Brain pericyte (primary cell): Measurements from ENCODE around the gene G2E3.
"Not testable (repeated sequence)": the region's sequence is repeated elsewhere in the genome, so short reads cannot be mapped to it uniquely, and the experiment has no call there.

Experiments
- DNase-seq: peaks from one replicate; pipeline ENCODE4 v3.0.0-alpha.2; 2012; ENCODE audit warnings: low read depth, low spot score

Gene G2E3

GRCh38 chr14:30558675-30559555, at the start of gene G2E3:
TSS of gene G2E3 (plus strand) at chr14:30559158. CDS start at chr14:30581080, 21,922 bp downstream.
- peak; percentile 38 for DNase-seq

- no peak for DNase-seq
These were observed 41.2 kb upstream of the G2E3 start for GRCh38 chr14:30517737-30518136.

DNA sequence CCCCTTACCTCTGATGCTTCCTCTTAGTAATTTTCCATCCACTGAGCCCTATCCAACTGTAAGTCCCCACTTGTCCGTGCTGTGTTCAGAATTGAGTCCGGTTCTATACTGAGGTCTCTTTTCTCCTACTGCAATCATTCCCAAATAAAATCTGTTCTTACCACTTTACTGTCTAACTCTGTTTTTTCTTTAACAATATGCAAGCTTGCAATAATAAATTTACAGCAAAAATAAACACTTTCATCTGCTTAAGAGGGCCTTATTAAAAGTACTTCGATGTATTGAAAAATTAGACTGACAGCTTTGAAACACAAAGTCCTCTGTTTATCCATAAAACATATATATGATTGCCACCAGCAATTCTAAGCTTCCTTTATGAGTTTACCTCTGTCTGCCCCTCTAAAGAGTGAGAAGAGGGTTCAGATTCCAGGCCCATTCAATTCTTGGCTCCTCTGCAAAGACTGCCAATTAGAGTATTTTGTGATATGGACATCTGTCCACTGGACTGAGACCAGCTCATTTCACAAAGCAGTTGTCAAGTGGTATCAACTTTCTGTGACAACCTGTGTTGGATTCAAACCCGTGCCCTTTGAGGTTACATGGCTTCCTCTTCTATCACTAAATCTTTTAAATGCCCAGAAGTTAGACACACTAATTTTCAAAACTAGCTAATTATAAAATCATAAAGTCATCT, 39.9 kb upstream of the G2E3 start:
- DNase-seq = no peak

GRCh38 chr14:30519961-30520360, 39.0 kb upstream of the G2E3 start:
- no peak for DNase-seq

DNA sequence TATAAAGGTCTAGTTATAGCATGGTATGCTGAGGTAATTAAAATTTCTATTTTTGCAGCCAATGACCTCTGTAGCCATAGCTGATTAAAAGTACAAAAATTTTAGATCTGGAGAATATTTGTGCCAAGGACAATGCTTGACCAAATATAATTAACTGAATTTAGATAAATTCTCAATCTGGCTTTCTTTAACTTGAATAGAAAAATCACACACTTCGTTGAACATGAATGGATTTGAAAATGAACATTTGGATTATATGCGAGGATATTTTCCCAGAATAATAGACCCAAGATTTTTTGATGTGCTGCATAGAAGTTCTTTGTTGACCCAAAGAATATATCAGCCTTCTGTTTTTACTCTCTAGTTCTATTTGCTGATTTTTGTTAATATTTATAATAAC, 38.4 kb upstream of the G2E3 start:
- DNase-seq = no peak

GRCh38 chr14:30521899-30522736, 36.8 kb upstream of the G2E3 start:
- DNase-seq = peak; percentile 1

DNA sequence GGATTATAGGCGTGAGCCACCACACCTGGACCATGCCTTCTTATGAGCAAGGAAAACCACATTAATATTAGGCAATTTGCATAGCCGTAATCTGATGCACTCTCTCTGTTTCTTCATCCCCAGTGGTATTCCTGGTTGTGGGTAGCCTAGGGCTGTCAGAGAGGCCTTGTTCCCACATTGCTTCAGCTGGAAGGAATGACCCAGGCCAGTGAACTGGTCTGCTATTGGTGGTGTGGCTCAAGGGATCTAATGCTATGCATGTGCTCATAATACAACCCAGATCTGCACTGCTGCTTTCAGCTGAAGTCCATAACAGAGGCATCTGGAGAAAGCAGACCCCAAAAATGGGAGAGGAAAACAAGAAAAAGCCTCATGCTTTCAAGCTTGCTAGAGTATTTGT, 33.1 kb upstream of the G2E3 start:
- DNase-seq = no peak

- DNase-seq = no peak
These were observed 31.8 kb upstream of the G2E3 start for GRCh38 chr14:30527196-30527595.

GRCh38 chr14:30528119-30528518, 30.8 kb upstream of the G2E3 start:
- DNase-seq = no peak

- no peak for DNase-seq
These were observed 29.9 kb upstream of the G2E3 start for GRCh38 chr14:30528778-30529642.

DNA sequence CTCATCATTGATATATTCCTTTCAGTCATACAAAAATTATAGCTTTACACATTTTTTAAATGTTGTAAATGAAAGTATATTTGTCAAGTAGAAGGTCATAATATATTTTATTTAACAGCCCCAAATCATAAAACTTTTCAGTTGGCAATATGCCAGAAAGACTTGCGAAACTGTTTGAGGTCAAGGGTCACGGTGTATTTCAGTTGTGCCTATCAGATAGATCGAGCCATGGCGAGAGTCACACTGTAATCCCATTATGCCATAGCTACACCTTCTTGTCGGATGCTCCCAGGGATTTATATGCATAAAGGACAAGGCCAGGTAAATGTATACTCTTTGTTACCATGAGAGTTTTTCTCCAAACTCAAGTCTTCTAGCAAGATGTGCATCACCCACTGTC, 26.7 kb upstream of the G2E3 start:
- no peak for DNase-seq

DNA sequence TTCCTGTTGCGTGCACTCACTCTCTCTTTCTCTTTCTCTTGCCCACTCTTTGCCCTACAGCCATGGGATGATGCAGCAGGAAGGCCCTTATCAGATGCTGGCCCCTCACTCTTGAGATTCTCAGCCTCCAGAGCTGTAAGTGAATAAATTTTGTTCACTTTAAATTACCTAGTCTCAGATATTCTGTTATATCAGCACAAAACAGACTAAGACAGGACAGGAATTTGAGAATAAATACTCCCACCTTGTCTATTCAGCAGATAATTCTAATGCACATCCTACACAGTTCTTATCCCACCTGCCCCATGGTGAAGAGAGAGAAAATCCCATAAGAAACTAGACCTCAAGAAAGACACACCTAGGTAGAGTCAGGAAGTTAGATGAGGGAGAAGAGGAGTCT, 25.8 kb upstream of the G2E3 start:
- no peak for DNase-seq

DNA sequence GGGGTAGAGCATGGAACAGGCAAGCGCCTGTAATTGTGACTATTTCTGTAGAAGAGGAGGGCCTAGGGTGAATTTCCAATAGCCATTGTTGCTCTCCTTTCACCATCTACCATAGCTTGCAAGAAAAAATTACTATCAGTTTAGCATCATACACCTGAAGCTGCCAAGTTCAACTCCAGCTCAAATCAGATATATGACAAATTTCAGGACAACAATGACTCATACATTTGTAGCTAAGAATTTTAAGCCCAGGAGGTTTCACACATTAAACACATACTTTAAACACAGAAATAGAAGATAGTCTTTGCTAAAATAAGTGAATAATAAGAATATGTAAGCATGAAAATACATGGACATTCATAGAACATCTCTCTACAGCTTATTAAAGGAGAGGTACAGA, 17.6 kb upstream of the G2E3 start:
- no peak for DNase-seq

DNA sequence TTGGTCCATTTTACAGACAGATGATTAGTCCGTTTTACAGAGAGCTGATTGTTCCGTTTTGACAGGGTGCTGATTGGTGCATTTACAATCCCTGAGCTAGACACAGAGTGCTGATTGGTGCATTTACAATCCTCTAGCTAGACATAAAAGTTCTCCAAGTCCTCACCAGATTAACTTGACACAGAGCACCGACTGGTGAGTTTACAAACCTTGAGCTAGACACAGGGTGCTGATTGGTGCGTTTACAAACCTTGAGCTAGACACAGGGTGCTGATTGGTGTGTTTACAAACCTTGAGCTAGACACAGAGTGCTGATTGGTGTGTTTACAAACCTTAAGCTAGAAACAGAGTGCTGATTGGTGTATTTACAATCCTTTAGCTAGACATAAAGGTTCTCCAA, 12.2 kb upstream of the G2E3 start:
- DNase-seq = not testable (repeated sequence)

DNA sequence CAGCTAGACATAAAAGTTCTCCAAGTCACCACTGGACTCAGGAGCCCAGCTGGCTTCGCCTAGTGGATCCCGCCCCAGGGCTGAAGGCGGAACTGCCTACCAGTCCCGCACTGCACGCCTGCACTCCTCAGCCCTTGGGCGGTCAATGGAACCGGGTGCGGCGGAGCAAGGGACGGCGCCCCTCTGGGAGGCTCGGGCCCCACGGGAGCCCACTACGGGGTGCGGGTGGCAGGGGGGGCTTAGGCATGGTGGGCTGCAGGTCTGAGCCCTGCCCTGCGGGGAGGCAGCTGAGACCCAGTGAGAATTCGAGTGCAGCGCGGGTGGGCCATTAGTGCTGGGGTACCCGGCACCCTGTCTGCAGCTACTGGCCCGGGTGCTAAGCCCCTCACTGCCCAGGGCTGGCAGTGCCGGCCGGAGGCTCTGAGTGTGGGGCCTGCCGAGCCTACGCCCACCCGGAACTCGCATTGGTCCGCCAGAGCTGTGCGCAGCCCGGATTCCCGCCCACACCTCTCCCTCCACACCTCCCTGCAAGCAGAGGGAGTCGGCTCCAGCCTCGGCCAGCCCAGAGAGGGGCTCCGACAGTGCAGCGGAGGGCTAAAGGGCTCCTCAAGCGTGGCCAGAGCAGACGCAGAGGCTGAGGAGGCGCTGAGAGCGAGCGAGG, 11.4 kb upstream of the G2E3 start:
- DNase-seq = no peak

GRCh38 chr14:30550335-30550734, 8.6 kb upstream of the G2E3 start:
- DNase-seq = no peak

DNA sequence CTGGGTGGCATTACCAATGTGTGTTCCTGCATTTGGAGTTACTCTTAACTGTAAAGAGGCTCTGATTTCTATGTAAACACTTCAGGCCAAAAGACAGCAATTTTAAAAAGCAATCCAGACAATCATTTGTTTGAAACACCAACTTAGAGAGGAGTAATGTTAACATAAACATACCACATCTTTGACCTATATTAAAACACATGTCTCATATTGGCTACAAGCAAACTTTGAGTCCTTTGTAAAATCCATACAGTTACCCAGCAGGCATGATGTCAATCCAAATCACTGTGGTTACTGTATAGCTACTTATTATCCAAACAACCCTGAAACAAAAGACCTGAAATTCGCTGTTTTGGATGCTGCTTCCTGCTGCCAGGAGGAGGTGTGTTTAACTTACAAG, 7.5 kb upstream of the G2E3 start:
- DNase-seq = no peak

DNA sequence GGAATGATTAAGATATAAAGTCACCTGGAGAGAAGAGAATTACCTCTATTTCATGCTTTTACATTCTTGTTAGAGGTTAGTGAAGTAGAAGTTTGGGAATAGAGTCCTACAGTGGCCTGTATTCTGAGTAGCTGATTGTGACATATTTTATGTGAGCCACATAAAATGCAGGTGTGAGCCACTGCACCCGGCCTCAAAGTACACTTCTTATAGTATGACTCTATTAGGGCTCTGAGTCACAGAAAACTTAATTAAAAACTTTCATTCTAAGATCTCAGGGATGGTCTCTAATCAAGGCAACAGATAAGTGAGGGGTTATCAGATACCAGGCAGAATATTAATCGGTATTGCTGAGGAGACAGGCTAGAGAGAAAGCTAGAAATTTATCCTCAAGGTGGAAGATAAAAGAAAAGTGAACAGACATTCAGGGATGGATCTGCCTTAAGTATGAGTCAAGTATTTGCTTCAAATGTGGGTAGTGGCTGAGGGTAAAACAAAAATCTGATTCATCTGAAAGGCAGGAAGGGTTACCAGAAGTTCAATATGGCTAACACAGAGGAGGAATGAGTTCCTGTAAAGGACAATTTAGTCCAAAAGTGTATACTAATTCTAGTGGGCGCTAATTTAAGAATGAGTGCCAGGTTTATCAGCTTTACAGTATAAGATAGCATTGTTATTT, 5.5 kb upstream of the G2E3 start:
- no peak for DNase-seq

DNA sequence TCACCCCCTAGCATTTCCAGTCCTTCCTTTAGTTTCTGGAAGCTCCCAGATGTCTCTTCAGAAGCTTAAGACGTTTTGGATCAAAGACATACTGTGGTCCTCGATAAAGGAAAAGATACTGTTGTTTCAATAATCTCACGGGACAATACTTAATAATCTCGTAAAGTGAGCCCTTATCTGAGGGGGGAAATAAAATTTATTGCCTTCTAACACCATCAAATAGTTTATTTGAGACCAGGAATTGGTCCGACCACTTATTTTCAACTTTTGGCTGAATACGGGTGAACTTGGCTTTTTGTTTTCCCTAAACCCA, 640 bp upstream of the G2E3 start:
- DNase-seq = no peak

- no peak for DNase-seq
These were observed 707 bp downstream of the G2E3 start for GRCh38 chr14:30559638-30560091.
